Kidney glomerular epithelial cell (primary cell): ENCODE data around the gene MINDY4.

Experiments
- DNase-seq: peaks from one replicate; lab custom pipeline; 2025; lab: John Stamatoyannopoulos, UW

The MINDY4 gene

GRCh38 chr7:30930621-30931020, 159.4 kb downstream of the MINDY4 start:
- DNase-seq, result no peak

DNA sequence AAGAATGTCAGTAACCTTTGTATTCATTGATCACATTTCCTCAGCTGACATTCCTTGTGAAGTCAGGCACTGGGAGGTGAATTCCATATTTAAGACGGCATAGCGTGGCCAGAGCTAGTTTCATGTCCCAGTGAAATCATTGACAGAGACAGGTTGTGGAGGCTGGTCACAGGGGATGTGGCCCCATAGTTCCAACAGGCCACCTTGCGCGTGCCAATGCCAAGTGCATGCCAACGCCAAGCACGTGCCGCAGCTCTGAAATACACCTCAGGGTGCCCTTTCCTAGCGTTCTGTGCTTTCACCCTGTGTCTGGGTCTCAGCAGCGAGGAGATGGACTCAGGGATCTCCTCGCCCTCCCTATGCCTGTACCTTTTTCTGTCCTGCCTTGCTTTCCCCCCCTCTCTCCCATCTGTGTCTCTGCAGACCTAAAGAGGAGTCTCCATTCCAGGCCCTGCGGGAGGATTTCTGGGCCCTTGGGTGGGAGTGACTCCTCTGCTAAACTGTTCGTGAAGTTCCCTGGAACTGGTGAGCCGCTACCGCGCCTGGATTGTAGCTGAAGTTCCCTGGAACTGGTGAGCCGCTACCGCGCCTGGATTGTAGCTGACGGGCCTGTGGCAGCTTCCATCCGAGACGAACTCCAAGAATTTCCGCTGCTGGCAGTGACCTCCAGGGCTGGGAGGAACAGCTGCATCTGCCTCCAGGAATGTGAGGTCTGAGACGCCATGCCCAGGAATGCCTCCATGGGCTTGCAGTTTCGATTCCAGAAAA, 160.1 kb downstream of the MINDY4 start:
- DNase-seq, result peak; percentile 69

DNA sequence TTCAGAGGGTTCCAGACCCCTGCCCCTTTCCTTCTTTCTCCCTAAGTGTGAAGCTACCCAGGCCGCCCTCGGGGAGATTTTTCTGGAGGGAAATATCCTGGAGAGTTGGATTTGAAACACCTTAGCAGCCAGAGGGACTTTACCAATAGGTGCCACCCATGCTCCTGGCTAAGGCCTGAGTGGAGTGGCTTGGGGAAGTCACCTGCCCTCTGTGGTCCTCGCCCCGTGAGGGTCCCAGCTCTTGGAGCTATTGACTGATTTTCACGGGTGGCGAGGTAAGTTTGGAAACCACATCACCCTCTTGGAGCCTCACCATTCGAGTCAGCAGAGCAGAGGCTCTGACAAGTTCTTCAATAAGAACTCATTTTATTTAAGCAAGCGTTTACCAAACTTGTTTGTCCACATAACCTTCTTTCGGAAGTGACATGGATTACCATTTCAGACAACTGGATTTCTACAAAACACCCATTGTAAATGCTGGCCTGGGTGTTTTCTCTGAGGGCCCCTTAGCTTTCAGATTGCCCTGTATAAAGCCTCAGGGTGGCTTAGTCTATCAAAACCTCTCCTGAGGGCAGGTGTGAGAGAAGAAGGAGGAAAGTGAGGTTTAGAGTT, 160.8 kb downstream of the MINDY4 start:
- DNase-seq, result no peak

DNA sequence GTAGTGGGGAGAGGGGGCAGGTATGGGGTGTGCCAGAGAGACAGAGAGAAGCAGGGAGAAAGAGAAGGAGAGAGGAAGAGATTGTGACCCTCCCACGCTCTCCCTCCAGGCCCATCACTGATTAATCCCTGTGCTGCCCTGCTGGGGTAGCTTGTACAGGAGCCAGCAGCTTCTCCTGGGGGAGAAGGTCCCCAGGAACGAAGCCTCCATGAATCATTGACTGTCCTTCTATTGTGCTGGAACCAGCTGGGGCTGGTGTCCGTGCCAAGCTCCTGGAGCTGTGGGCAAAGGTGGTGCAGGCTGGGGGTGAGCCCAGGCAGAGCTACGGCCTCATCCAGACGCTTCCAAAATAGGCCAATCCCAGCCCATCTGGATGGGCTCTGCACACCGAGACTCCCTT, 161.3 kb downstream of the MINDY4 start:
- DNase-seq, result peak; percentile 27

- no peak for DNase-seq
Observed at GRCh38 chr7:30933124-30933974, 162.1 kb downstream of the MINDY4 start.

- DNase-seq, result no peak
Observed at GRCh38 chr7:30934225-30934624, 163.0 kb downstream of the MINDY4 start.

GRCh38 chr7:30934732-30935568, 163.7 kb downstream of the MINDY4 start:
- no peak for DNase-seq

DNA sequence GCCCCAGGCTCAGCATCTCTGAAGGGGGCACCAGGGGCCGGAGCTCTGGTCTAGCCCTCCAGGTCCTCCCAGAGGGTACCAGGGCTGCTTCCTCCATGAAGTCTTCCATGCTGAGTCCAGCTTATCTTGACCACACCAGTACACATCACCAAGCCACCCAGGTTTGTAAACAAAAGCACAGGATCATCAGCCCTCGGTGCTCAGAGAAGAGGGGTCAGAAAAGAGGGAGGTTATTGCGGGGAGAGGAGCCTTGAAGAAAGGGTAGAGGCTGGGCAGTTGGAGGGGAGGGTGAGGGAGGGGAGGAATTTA, 164.3 kb downstream of the MINDY4 start:
- no peak for DNase-seq

GRCh38 chr7:30936650-30937245, 165.5 kb downstream of the MINDY4 start:
- DNase-seq, result no peak

- DNase-seq, result no peak
Observed at GRCh38 chr7:30937416-30937815, 166.2 kb downstream of the MINDY4 start.

DNA sequence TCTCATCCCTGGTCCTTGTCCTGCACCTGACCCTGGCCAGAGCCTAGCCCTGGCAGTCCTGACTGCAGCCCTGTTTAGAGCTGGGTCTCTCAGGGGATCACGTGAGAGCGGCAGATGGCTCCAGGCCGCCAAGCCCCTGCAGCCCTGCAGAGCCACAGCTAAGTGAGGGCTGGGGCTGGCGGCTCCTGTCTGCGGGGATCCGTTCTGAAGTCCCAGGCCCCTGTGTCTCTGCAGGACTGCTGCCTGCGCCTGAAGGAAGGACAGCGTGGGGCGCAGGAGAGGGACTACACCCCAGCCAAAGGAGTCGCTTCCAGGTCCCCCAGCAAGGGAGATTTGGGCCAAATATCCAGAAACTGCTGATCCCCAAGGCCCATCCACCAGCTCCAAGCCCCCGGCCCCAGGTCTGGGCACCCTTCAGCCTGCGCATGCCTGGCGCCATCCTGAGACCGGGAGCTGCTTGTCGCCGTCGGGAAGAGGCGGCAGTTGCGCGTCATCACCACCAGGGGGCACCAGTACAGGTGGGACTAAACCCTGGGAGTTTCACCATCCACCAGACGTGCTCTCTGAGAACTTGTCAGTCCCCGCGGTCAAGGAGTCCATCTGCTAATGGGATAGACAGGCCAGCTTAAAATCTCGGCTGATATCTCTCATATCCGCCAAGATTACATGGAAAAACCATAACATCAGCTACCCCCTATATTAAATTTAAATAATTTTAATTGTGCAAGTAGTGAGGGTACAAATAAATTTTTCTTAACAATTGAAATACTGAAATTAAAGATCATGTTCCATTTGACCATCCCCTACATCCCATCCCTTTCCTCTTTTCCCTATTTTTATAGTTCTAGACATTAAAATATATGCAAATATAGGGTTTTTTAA, 167.5 kb downstream of the MINDY4 start:
- peak; percentile 68 for DNase-seq

GRCh38 chr7:30941582-30942323, 170.5 kb downstream of the MINDY4 start:
- DNase-seq, result no peak
